GM12891 (cell line): ENCODE data around the gene DCLK1.

Source experiments
- PAX5 ChIP-seq: IDR thresholded peaks from 2 replicates; pipeline ENCODE4 v1.6.1; 2011; ENCODE audit warnings: low read length, moderate library complexity, mild to moderate bottlenecking; ENCODE audit not compliant: insufficient read depth, severe bottlenecking
- POLR2A ChIP-seq: IDR thresholded peaks from 2 replicates; pipeline ENCODE4 v1.6.1; 2011; ENCODE audit warnings: low read depth, low read length, control low read depth
- POLR2AphosphoS5 ChIP-seq: IDR thresholded peaks from 2 replicates; pipeline ENCODE4 v1.6.1; 2011; ENCODE audit warnings: low read depth, low read length, control low read depth
- SPI1 ChIP-seq: IDR thresholded peaks from 2 replicates; pipeline ENCODE4 v1.6.1; 2011; ENCODE audit warnings: low read depth, low read length, control low read depth
- TAF1 ChIP-seq: IDR thresholded peaks from 2 replicates; pipeline ENCODE4 v1.6.1; 2011; ENCODE audit warnings: low read depth, low read length, control low read depth

DNA sequence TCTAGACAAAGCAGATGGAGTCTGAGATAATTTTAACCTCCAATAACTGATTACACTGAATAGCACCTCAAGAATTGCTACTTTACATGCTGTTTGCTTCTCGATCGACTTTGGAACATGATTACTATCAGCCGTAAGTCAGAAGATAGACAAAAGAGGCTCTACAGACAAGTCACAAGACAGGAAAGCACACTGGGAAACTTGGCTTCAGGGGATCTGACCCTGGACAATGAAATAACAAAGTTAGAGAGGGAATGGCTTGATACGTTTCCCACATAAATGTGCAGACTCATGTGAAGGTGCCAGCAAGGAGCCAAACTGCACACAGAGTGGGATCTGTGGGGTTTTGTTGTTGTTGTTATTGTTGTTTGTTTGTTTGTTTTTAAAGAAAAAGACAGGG is 28.5 kb downstream of the DCLK1 start:
- TF ChIP-seq PAX5 (no peak), POLR2A (no peak), TAF1 (no peak), SPI1 (no peak), POLR2AphosphoS5 (no peak)
